Measurements from ENCODE around the gene ACOXL.

Gene ACOXL

GRCh38 chr2:110969696-110970095, 237.3 kb downstream of the ACOXL start:
- TF ChIP-seq JUND (IDR thresholded peaks at IDR 0.05; ENCODE audit: low read depth): no peak
- DNase-seq (ENCODE audit: low read depth in 1 of 2, low spot score in 1 of 2): no peak
- in situ Hi-C loops (cut with HindIII; ENCODE audit: low pct_unique_long_range_greater_than_20kb, low sequenced_read_pairs): no loop called here

GRCh38 chr2:110970201-110970600, 237.8 kb downstream of the ACOXL start:
- DNase-seq (ENCODE audit: low read depth in 1 of 2, low spot score in 1 of 2): no peak
- in situ Hi-C loops (cut with HindIII; ENCODE audit: low pct_unique_long_range_greater_than_20kb, low sequenced_read_pairs): no loop called here
- no peak for TF ChIP-seq JUND (IDR thresholded peaks at IDR 0.05; ENCODE audit: low read depth)

GRCh38 chr2:110971811-110972210, 239.4 kb downstream of the ACOXL start:
- DNase-seq (ENCODE audit: low read depth in 1 of 2, low spot score in 1 of 2): no peak
- TF ChIP-seq JUND (IDR thresholded peaks at IDR 0.05; ENCODE audit: low read depth): no peak
- in situ Hi-C loops (cut with HindIII; ENCODE audit: low pct_unique_long_range_greater_than_20kb, low sequenced_read_pairs): no loop called here

- no peak for DNase-seq (ENCODE audit: low read depth in 1 of 2, low spot score in 1 of 2)
- in situ Hi-C loops (cut with HindIII; ENCODE audit: low pct_unique_long_range_greater_than_20kb, low sequenced_read_pairs): no loop called here
- TF ChIP-seq JUND (IDR thresholded peaks at IDR 0.05; ENCODE audit: low read depth): no peak
Observed at GRCh38 chr2:110973262-110973661, 240.9 kb downstream of the ACOXL start.

DNA sequence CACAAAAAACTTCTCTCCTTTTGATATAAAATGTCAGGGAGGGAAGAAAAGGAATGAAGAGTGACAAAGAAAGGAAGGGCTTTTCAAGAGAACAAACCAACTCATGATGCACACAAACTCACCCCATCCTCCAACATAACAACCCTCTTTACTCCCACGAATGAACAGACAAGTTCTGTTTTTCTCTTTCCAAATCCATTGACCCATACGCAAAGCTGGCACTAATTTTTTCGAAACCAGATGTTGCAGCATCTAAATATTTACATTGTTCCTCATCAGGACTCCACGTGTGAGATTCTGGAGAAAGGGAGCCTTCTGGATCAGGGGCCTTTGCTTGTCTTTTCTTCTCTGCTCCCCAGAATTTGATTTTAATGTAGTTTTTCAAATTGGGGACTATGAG, 245.0 kb downstream of the ACOXL start:
- in situ Hi-C loops (cut with HindIII; ENCODE audit: low pct_unique_long_range_greater_than_20kb, low sequenced_read_pairs): no loop called here
- DNase-seq (ENCODE audit: low read depth in 1 of 2, low spot score in 1 of 2): no peak
- TF ChIP-seq JUND (IDR thresholded peaks at IDR 0.05; ENCODE audit: low read depth): no peak

DNA sequence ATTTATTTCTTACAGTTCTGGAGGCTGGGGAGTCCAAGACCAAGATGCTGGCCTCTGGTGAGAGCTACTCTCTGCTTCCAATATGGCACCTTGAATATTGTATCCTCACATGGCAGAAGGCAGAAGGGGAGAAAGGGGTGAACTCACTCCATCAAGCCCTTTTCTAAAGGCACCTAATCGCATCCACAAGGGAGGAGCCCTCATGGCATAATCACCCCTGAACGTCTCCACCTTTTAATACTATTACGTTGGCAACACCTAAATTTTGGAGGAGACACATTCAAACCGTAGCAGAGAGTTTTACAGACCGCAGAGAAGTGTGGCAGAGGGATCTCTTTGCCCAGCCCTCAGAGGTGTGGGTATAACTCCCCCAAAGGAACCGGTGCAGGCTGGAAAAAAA, 245.8 kb downstream of the ACOXL start:
- in situ Hi-C loops (cut with HindIII; ENCODE audit: low pct_unique_long_range_greater_than_20kb, low sequenced_read_pairs): no loop called here

GRCh38 chr2:110978756-110979470, 246.5 kb downstream of the ACOXL start:
- no peak for DNase-seq (ENCODE audit: low read depth in 1 of 2, low spot score in 1 of 2)
- in situ Hi-C loops (cut with HindIII; ENCODE audit: low pct_unique_long_range_greater_than_20kb, low sequenced_read_pairs): no loop called here
- TF ChIP-seq JUND (IDR thresholded peaks at IDR 0.05; ENCODE audit: low read depth): no peak

More for the DNA sequence above, 245.8 kb downstream of the ACOXL start:
- DNase-seq (ENCODE audit: low read depth in 1 of 2, low spot score in 1 of 2): no peak
- no peak for TF ChIP-seq JUND (IDR thresholded peaks at IDR 0.05; ENCODE audit: low read depth)

- in situ Hi-C loops (cut with HindIII; ENCODE audit: low pct_unique_long_range_greater_than_20kb, low sequenced_read_pairs): no loop called here
- DNase-seq (ENCODE audit: low read depth in 1 of 2, low spot score in 1 of 2): no peak
- TF ChIP-seq JUND (IDR thresholded peaks at IDR 0.05; ENCODE audit: low read depth): no peak
Observed at GRCh38 chr2:110979471-110980338, 247.3 kb downstream of the ACOXL start.

DNA sequence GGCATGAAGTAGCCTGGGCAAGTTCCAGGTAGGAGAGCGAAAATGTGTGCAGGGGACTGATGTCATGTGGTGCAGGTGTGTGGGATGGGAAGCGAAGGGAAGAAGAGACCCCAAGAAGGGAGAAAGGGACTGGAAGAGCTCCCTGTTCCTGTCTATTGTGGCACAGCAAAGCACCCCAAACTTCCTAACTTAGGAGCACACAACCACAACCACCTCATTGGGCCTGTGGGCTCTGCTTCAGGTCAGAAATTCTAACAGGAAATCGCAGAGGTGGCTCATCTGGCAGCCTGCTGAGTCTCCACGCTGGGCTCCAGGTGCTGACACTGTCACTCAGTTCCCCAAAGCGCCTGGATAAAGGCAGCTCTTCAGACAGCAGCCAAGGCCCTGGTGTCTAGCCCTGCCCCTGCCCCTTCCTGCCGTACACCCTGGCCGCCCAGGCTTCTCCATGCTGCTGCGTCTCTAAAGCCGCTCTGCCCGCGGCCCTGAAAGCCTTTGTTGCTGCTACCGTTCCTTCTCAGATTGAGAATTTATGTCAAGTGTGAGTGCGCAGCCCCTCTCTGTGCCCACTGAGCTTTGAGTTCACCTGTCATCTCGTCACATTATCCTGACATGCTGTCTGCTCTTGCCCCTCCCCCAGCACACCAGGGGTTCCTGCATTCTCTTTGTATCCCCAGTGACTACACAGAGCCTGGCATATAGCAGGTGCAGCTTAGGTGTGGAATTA, 248.1 kb downstream of the ACOXL start:
- no peak for DNase-seq (ENCODE audit: low read depth in 1 of 2, low spot score in 1 of 2)
- in situ Hi-C loops (cut with HindIII; ENCODE audit: low pct_unique_long_range_greater_than_20kb, low sequenced_read_pairs): no loop called here
- no peak for TF ChIP-seq JUND (IDR thresholded peaks at IDR 0.05; ENCODE audit: low read depth)

DNA sequence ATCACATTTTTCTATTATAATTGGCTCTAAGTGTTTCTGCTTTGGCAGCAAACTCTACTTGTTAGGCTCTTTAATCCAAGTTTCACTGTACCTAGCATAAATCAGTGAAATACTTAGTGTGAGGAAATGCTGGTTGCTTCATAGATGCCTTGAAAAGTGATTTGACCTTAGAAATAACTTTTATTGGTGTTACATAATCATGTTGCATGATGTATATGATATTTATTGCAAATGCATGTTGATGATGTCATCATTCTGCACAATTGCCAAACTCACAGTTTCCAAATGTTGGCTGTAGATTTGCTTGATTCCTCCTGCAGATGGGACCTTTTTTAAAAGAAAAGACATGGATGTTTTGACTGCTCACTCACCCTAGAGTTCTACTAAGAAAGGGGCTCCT, 250.8 kb downstream of the ACOXL start:
- TF ChIP-seq JUND (IDR thresholded peaks at IDR 0.05; ENCODE audit: low read depth): no peak
- in situ Hi-C loops (cut with HindIII; ENCODE audit: low pct_unique_long_range_greater_than_20kb, low sequenced_read_pairs): no loop called here
- no peak for DNase-seq (ENCODE audit: low read depth in 1 of 2, low spot score in 1 of 2)

DNA sequence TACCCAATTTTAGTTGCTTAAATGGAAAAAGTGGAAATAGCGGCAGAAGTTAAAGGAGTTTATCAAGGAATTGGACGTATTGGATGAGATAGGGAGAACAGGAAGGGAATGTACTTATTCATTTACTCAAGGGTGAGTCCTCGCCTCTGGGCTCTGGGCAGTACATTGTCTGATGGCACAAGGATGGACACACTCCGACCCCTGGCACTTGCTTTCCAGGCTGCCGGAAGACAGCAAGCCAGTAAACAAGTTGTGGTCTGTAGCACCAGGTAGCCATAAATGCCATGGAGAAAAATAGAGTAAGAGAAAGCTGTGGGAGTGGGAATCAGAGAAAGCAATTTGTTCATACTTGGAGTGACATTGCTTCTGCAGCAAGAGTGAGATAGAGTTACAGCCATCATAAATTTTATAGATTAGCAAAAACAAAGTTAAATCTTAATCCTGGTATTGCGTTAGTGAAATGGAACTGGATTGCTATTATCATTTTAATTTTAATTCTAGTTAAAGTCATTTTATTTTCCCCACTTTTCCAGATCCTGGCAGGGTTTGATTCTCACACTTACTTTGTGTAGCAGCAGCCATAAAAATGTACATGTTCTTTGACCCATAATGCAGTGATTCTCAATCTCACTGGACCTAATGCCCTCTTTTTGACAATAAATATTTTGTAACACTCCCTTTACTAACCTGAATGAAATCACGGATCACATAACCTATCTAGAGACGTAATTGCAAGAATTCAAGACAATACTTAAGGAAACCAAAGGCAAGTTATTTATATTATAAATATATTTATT, 252.5 kb downstream of the ACOXL start:
- no peak for DNase-seq (ENCODE audit: low read depth in 1 of 2, low spot score in 1 of 2)
- in situ Hi-C loops (cut with HindIII; ENCODE audit: low pct_unique_long_range_greater_than_20kb, low sequenced_read_pairs): no loop called here
- TF ChIP-seq JUND (IDR thresholded peaks at IDR 0.05; ENCODE audit: low read depth): no peak

- in situ Hi-C loops (cut with HindIII; ENCODE audit: low pct_unique_long_range_greater_than_20kb, low sequenced_read_pairs): no loop called here
- DNase-seq (ENCODE audit: low read depth in 1 of 2, low spot score in 1 of 2): no peak
- no peak for TF ChIP-seq JUND (IDR thresholded peaks at IDR 0.05; ENCODE audit: low read depth)
Observed at GRCh38 chr2:110990440-110990839, 258.1 kb downstream of the ACOXL start.
